Measurements from ENCODE around the gene C5orf63.

- TF ChIP-seq POLR2A (IDR thresholded peaks at IDR 0.05) = no peak
- TF ChIP-seq CTCF (IDR thresholded peaks at IDR 0.05) = no peak
Measured at GRCh38 chr5:127008300-127008975, 64.9 kb downstream of the C5orf63 start.

Measured in Peyer's patch (tissue), 4 donors.